HepG2 (cell line): ENCODE measurements around the gene ADCY6. TPM values are rescaled to one million over a fixed set of nuclear protein-coding genes. Genes with fewer than 3 reads are reported as not detected.

Experiments used
- ATAC-seq: fragments of 200-7000 bp; cut with Tn5 transposase; 3 replicates; pipeline ENCODE4 v1.9.1; 2020; ENCODE audit warnings: mild to moderate bottlenecking, moderate library complexity
- BruUV-seq: library from RNA; stranded (reverse); fragments of 400-500 nt; replicated peaks from 2 replicates; lab custom pipeline; 2021; lab: Mats Ljungman, UMichigan
- CTCF ChIA-PET: fragments of 300-600 bp; formaldehyde crosslinking; extraction: SDS; loops from one replicate; lab custom pipeline; 2021; ENCODE audit warnings: low total read pairs, inconsistent platforms, low intra/inter-chr PET ratio; lab: Yijun Ruan, JAX
- POLR2A ChIA-PET: fragments of 350-600 bp; sonication (Branson Sonifier 250); formaldehyde crosslinking; loops from one replicate; lab custom pipeline; 2020; ENCODE audit warnings: antibody characterized with exemption, inconsistent platforms; lab: Yijun Ruan, JAX
- DNase-seq: peaks from one replicate; pipeline ENCODE4 v3.0.0-alpha.2; 2015; ENCODE audit warnings: low spot score
- FAIRE-seq: peaks from 3 replicates; lab custom pipeline; 2011; peaks lifted over from hg19 to GRCh38; lab: Jason Lieb, UNC
- H2AFZ ChIP-seq: one replicate; pipeline ENCODE4 v1.6.1; 2011; ENCODE audit warnings: low read length, inconsistent platforms
- H3K27ac ChIP-seq: fragments of 300-600 bp; 3 replicates; pipeline ENCODE4 v1.8.0; 2011; ENCODE audit warnings: mixed run types, mild to moderate bottlenecking, mixed read lengths, low read length, inconsistent platforms; ENCODE audit not compliant: insufficient read depth; ENCODE audit errors: extremely low read length
- H3K27me3 ChIP-seq, 2 experiments: fragments of 200-600 bp in 1 of 2; 2 replicates in 1 of 2; 3 replicates in 1 of 2; pipeline versions ENCODE4 v1.6.0 to v1.8.0; 2011; ENCODE audit warnings: low read length in 2 of 2, mild to moderate bottlenecking in 2 of 2, moderate library complexity in 2 of 2, inconsistent platforms in 1 of 2; ENCODE audit not compliant: insufficient read depth in 2 of 2, control insufficient read depth in 1 of 2
- H3K36me3 ChIP-seq, 2 experiments: fragments of 200-600 bp in 1 of 2; replicated peaks in 1 of 2; 2 replicates in 1 of 2; 3 replicates in 1 of 2; pipeline versions ENCODE4 v1.5.1 to v1.8.0; 2011; ENCODE audit warnings: low read length in 2 of 2, inconsistent platforms in 1 of 2; ENCODE audit not compliant: insufficient read depth in 2 of 2, control insufficient read depth in 1 of 2
- H3K4me1 ChIP-seq: 2 replicates; pipeline ENCODE4 v1.5.1; 2012; ENCODE audit warnings: low read length, inconsistent platforms; ENCODE audit not compliant: insufficient read depth
- H3K4me2 ChIP-seq: 2 replicates; pipeline ENCODE4 v1.6.0; 2011; ENCODE audit warnings: low read depth, low read length, inconsistent platforms
- H3K4me3 ChIP-seq, 3 experiments: fragments of 200-600 bp in 1 of 3; sonication (generic), shearing (Covaris generic) in 1 of 3; replicated peaks in 1 of 3; 2 replicates each; pipeline ENCODE4 v1.5.1; 2011 to 2016; ENCODE audit warnings: low read length in 3 of 3, inconsistent platforms in 2 of 3, low read depth in 2 of 3, mild to moderate bottlenecking in 2 of 3, control low read depth in 1 of 3, mixed read lengths in 1 of 3; ENCODE audit not compliant: insufficient read depth in 1 of 3
- H3K79me2 ChIP-seq: one replicate; pipeline ENCODE4 v1.6.1; 2011; ENCODE audit warnings: low read length, inconsistent platforms; ENCODE audit not compliant: insufficient read depth
- H3K9ac ChIP-seq: 2 replicates; pipeline ENCODE4 v1.6.0; 2011; ENCODE audit warnings: mild to moderate bottlenecking, low read depth, low read length, inconsistent platforms; ENCODE audit not compliant: insufficient read depth
- H3K9me3 ChIP-seq: 2 replicates; pipeline ENCODE4 v1.5.1; 2012; ENCODE audit warnings: mild to moderate bottlenecking, low read length
- H4K20me1 ChIP-seq: 2 replicates; pipeline ENCODE4 v1.6.0; 2011; ENCODE audit warnings: inconsistent platforms, mild to moderate bottlenecking, low read length, moderate library complexity; ENCODE audit not compliant: insufficient read depth
- BRF2 ChIP-seq: sonication (generic); formaldehyde crosslinking; IDR thresholded peaks from 2 replicates; pipeline ENCODE4 v1.8.1; 2022; ENCODE audit warnings: mild to moderate bottlenecking, missing genetic modification reagents
- CENPT ChIP-seq: sonication (generic); formaldehyde crosslinking; IDR thresholded peaks from 2 replicates; pipeline ENCODE4 v1.8.0; 2022; ENCODE audit warnings: low read depth, mild to moderate bottlenecking, moderate library complexity, missing genetic modification reagents
- HOMEZ ChIP-seq: IDR thresholded peaks from 2 replicates; pipeline ENCODE4 v1.6.1; 2016; ENCODE audit warnings: low read depth
- HOXA5 ChIP-seq: sonication (generic); formaldehyde crosslinking; IDR thresholded peaks from 2 replicates; pipeline ENCODE4 v1.4.0; 2020; ENCODE audit warnings: missing genetic modification reagents
- IRF1 ChIP-seq: sonication (generic); formaldehyde crosslinking; IDR thresholded peaks from 2 replicates; pipeline ENCODE4 v1.4.0; 2020; ENCODE audit warnings: low read depth, mild to moderate bottlenecking, missing genetic modification reagents
- PRPF4 ChIP-seq: fragments of 200-400 bp; formaldehyde crosslinking; IDR thresholded peaks from 2 replicates; pipeline ENCODE4 v1.6.1; 2016; ENCODE audit warnings: low read length, low read depth; ENCODE audit not compliant: poor library complexity, severe bottlenecking
- REPIN1 ChIP-seq: sonication (generic); formaldehyde crosslinking; IDR thresholded peaks from 2 replicates; pipeline ENCODE4 v1.8.0; 2022; ENCODE audit warnings: missing genetic modification reagents, low read depth, mild to moderate bottlenecking, borderline replicate concordance
- SAFB2 ChIP-seq: sonication (generic); formaldehyde crosslinking; IDR thresholded peaks from 2 replicates; pipeline ENCODE4 v1.5.1; 2020; ENCODE audit warnings: missing genetic modification reagents, low read depth, mild to moderate bottlenecking, borderline replicate concordance
- SIX4 ChIP-seq: sonication (generic); formaldehyde crosslinking; IDR thresholded peaks from 2 replicates; pipeline ENCODE4 v1.4.0; 2020; ENCODE audit warnings: missing genetic modification reagents
- SMAD1 ChIP-seq: sonication (generic); formaldehyde crosslinking; IDR thresholded peaks from 2 replicates; pipeline ENCODE4 v1.4.0; 2020; ENCODE audit warnings: missing genetic modification reagents, low read depth, mild to moderate bottlenecking, borderline replicate concordance
- SNRNP70 ChIP-seq: fragments of 200-400 bp; formaldehyde crosslinking; IDR thresholded peaks from 2 replicates; pipeline ENCODE4 v1.6.1; 2017; ENCODE audit warnings: mild to moderate bottlenecking, low read depth, low read length, moderate library complexity
- SRY ChIP-seq: sonication (generic); formaldehyde crosslinking; IDR thresholded peaks from 2 replicates; pipeline ENCODE4 v1.8.0; 2022; ENCODE audit warnings: mild to moderate bottlenecking, missing genetic modification reagents
- ZNF12 ChIP-seq: sonication (generic); formaldehyde crosslinking; IDR thresholded peaks from 2 replicates; pipeline ENCODE4 v1.5.0; 2020; ENCODE audit warnings: missing genetic modification reagents
- ZNF274 ChIP-seq: sonication (generic); formaldehyde crosslinking; IDR thresholded peaks from 2 replicates; pipeline ENCODE4 v1.5.1; 2020; ENCODE audit warnings: mild to moderate bottlenecking, missing genetic modification reagents
- ZNF3 ChIP-seq: IDR thresholded peaks from 2 replicates; pipeline ENCODE4 v1.7.0; 2017; ENCODE audit warnings: inconsistent platforms
- ZNF414 ChIP-seq: sonication (generic); formaldehyde crosslinking; IDR thresholded peaks from 2 replicates; pipeline ENCODE4 v1.5.0; 2020; ENCODE audit warnings: missing genetic modification reagents
- ZNF552 ChIP-seq: sonication (generic); formaldehyde crosslinking; IDR thresholded peaks from 2 replicates; pipeline ENCODE4 v1.9.0; 2022; ENCODE audit warnings: missing genetic modification reagents, mild to moderate bottlenecking, borderline replicate concordance
- ZNF83 ChIP-seq: sonication (generic); formaldehyde crosslinking; IDR thresholded peaks from 2 replicates; pipeline ENCODE4 v1.4.0; 2020; ENCODE audit warnings: missing genetic modification reagents, mild to moderate bottlenecking, borderline replicate concordance
- ZNF850 ChIP-seq: sonication (generic); formaldehyde crosslinking; conservative IDR thresholded peaks from 2 replicates; pipeline ENCODE4 v1.9.0; 2021; ENCODE audit warnings: mild to moderate bottlenecking, missing genetic modification reagents
- ZSCAN20 ChIP-seq: sonication (generic); formaldehyde crosslinking; IDR thresholded peaks from 2 replicates; pipeline ENCODE4 v1.4.0; 2020; ENCODE audit warnings: missing genetic modification reagents, mild to moderate bottlenecking, borderline replicate concordance
- in situ Hi-C: cut with HindIII; loops from 2 replicates; pipeline ENCODE4 v1.10.0; 2017; ENCODE audit warnings: low pct_unique_long_range_greater_than_20kb; ENCODE audit not compliant: extremely low pct_ligation_motif_present
- intact Hi-C: fragments of 100-400 bp; cut with micrococcal nuclease; formaldehyde crosslinking; loops from one replicate; pipeline ENCODE4 v1.10.0; 2022; ENCODE audit not compliant: unreplicated experiment
- polyA plus RNA-seq, 8 experiments: library from polyadenylated mRNA; depleted of rRNA in 3 of 8; stranded (reverse) in 7 of 8; unstranded in 1 of 8; fragments of >200 nt; fragmentation: Illumina TruSeq in 4 of 8; extraction: Trizol in 4 of 8; gene quantifications; 2 replicates each; pipeline versions ENCODE4 v1.2.1 to v1.2.3, GENCODE V29; 2011 to 2016; ENCODE audit warnings: low read depth in 4 of 8, missing spikeins in 1 of 8, mixed read lengths in 1 of 8; ENCODE audit not compliant: insufficient read depth in 1 of 8
- total RNA-seq, 5 experiments: library from RNA; depleted of rRNA; stranded (reverse); fragments of >200 nt; fragmentation: Illumina TruSeq; extraction: Trizol; gene quantifications; 2 replicates each; pipeline ENCODE4 v1.2.3, GENCODE V29; 2016; ENCODE audit warnings: low read depth in 1 of 5

Gene ADCY6
- total and polyA plus RNA-seq, 2 of the 13 experiments (the other 11 are each of a cell fraction or from before 2014, with no cell fraction given): 10.6 to 11.8 TPM

GRCh38 chr12:48764521-48764920 lies 24.4 kb downstream of the ADCY6 start (continued):
- TF ChIP-seq ZNF552 (CRISPR knock-in tag) (no peak), HOMEZ (CRISPR knock-in tag) (no peak), ZNF274 (CRISPR knock-in tag) (no peak), ZNF850 (CRISPR knock-in tag) (no peak), SRY (CRISPR knock-in tag) (no peak)

GRCh38 chr12:48758737-48759136 lies 30.2 kb downstream of the ADCY6 start:
- Histone ChIP-seq H3K4me1 (no peaks in the 10 kb centered on the region), H3K4me3 (no peak overlapping the region), H4K20me1 (no peaks in the 10 kb centered on the region), H3K36me3 (no peaks in the 10 kb centered on the region), H3K9me3 (no peaks in the 10 kb centered on the region), H3K27me3 (peaks cover 0 to 2% of the 10 kb centered on the region in 2 experiments; a peak in 1 of 5 replicates), H3K27ac (no peak overlapping the region), H2AFZ (no peak overlapping the region), H3K4me2 (no peak overlapping the region), H3K9ac (no peak overlapping the region), H3K79me2 (no peaks in the 10 kb centered on the region)
- ChIA-PET CTCF (no interaction called here), POLR2A (no interaction called here)
- in situ Hi-C loops (no loop called here), intact Hi-C loops (no loop called here)
- BruUV-seq: no TSS peak
- ATAC-seq: no peak
- DNase-seq: no peak
- no peak for FAIRE-seq
- TF ChIP-seq PRPF4 (no peak), HOXA5 (CRISPR knock-in tag) (no peak), ZSCAN20 (CRISPR knock-in tag) (no peak), SAFB2 (CRISPR knock-in tag) (no peak), ZNF83 (CRISPR knock-in tag) (no peak), IRF1 (CRISPR knock-in tag) (no peak), CENPT (CRISPR knock-in tag) (no peak), SMAD1 (CRISPR knock-in tag) (no peak), ZNF12 (no peak), ZNF3 (no peak), BRF2 (no peak), REPIN1 (CRISPR knock-in tag) (no peak), SNRNP70 (no peak), SIX4 (CRISPR knock-in tag) (no peak), ZNF414 (no peak)
